HCT116 (cell line): ENCODE results near the gene CR2. TPM values are rescaled to one million over a fixed set of nuclear protein-coding genes. Genes with fewer than 3 reads are reported as not detected.

ENCODE experiments used
- ATAC-seq: fragments of 200-7000 bp; cut with Tn5 transposase; 2 replicates; pipeline ENCODE4 v1.9.1; 2020; ENCODE audit warnings: mild to moderate bottlenecking, moderate library complexity
- BruUV-seq: library from RNA; stranded (reverse); fragments of 400-500 nt; replicated peaks from 2 replicates; lab custom pipeline; 2021; lab: Mats Ljungman, UMichigan
- CTCF ChIA-PET: fragments of 300-600 bp; sonication (Branson Sonifier 250); formaldehyde crosslinking; loops from one replicate; lab custom pipeline; 2021; ENCODE audit warnings: antibody characterized with exemption; lab: Charles Lee
- POLR2A ChIA-PET: fragments of 300-600, 350-600 bp; sonication (Branson Sonifier 250); formaldehyde crosslinking; loops from one replicate; lab custom pipeline; 2021; ENCODE audit warnings: antibody characterized with exemption; lab: Charles Lee
- RAD21 ChIA-PET, 2 experiments: fragments of 300-600 bp; sonication (Branson Sonifier 250); formaldehyde crosslinking; loops; one replicate each; lab custom pipeline; 2023; ENCODE audit warnings: low total read pairs in 2 of 2; ENCODE audit not compliant: uncharacterized antibody in 2 of 2, unreplicated experiment in 2 of 2, low non-redundant PET in 1 of 2; lab: Charles Lee
- DNase-seq: peaks from one replicate; pipeline ENCODE4 v3.0.0-alpha.2; 2010; ENCODE audit warnings: low read depth, low spot score
- H2AFZ ChIP-seq: fragments of 200-600 bp; shearing (Covaris generic), sonication (generic); 2 replicates; pipeline ENCODE4 v1.6.1; 2017; ENCODE audit warnings: low read depth, mixed run types, mixed read lengths, antibody characterized with exemption, low read length; ENCODE audit not compliant: poor library complexity, severe bottlenecking
- H3K27ac ChIP-seq: 2 replicates; pipeline ENCODE4 v1.5.1; 2012; ENCODE audit warnings: low read depth, low read length
- H3K27me3 ChIP-seq: fragments of 200-600 bp; sonication (generic); 2 replicates; pipeline ENCODE4 v1.6.1; 2016; ENCODE audit warnings: mixed run types, low read length, mixed read lengths; ENCODE audit not compliant: insufficient read depth
- H3K36me3 ChIP-seq, 2 experiments: fragments of 200-500 bp in 1 of 2; fragments of 200-600 bp in 1 of 2; sonication (Bioruptor generic) in 1 of 2; sonication (generic) in 1 of 2; 2 replicates each; pipeline versions ENCODE4 v1.5.1 to v1.6.1; 2014 to 2016; ENCODE audit warnings: low read length in 2 of 2, inconsistent platforms in 1 of 2, mixed read lengths in 1 of 2, mixed run types in 1 of 2; ENCODE audit not compliant: insufficient read depth in 2 of 2, control insufficient read depth in 1 of 2
- H3K4me1 ChIP-seq, 2 experiments: fragments of 200-600 bp in 1 of 2; sonication (generic) in 1 of 2; 2 replicates each; pipeline versions ENCODE4 v1.5.1 to v1.6.1; 2012 to 2017; ENCODE audit warnings: low read length in 2 of 2, inconsistent platforms in 1 of 2, mild to moderate bottlenecking in 1 of 2, mixed read lengths in 1 of 2, mixed run types in 1 of 2, moderate library complexity in 1 of 2; ENCODE audit not compliant: insufficient read depth in 2 of 2, control insufficient read depth in 1 of 2
- H3K4me2 ChIP-seq: fragments of 200-600 bp; sonication (generic); 2 replicates; pipeline ENCODE4 v1.6.1; 2017; ENCODE audit warnings: mixed run types, low read length, mixed read lengths
- H3K4me3 ChIP-seq, 2 experiments: fragments of 200-600 bp in 1 of 2; sonication (generic) in 1 of 2; replicated peaks in 1 of 2; 2 replicates each; pipeline ENCODE4 v1.5.1; 2011 to 2016; ENCODE audit warnings: low read length in 2 of 2, control low read depth in 1 of 2, low read depth in 1 of 2, mild to moderate bottlenecking in 1 of 2, mixed read lengths in 1 of 2, mixed run types in 1 of 2
- H3K79me2 ChIP-seq: fragments of 200-600 bp; sonication (generic); 2 replicates; pipeline ENCODE4 v1.6.1; 2017; ENCODE audit warnings: mild to moderate bottlenecking, mixed run types, low read length, moderate library complexity, mixed read lengths; ENCODE audit not compliant: insufficient read depth
- H3K9ac ChIP-seq: fragments of 200-600 bp; sonication (generic); 2 replicates; pipeline ENCODE4 v1.6.1; 2016; ENCODE audit warnings: low read length, mixed read lengths
- H3K9me2 ChIP-seq: fragments of 200-600 bp; sonication (generic), shearing (Covaris generic); 2 replicates; pipeline ENCODE4 v1.6.1; 2017; ENCODE audit warnings: mixed run types, mild to moderate bottlenecking, moderate library complexity; ENCODE audit not compliant: insufficient read depth
- H3K9me3 ChIP-seq, 2 experiments: fragments of 200-500 bp in 1 of 2; fragments of 200-600 bp in 1 of 2; sonication (Bioruptor generic) in 1 of 2; sonication (generic) in 1 of 2; 2 replicates each; pipeline ENCODE4 v1.6.1; 2014 to 2017; ENCODE audit warnings: low read length in 2 of 2, mixed read lengths in 2 of 2, inconsistent platforms in 1 of 2, low read depth in 1 of 2, mild to moderate bottlenecking in 1 of 2, mixed run types in 1 of 2, moderate library complexity in 1 of 2; ENCODE audit not compliant: control insufficient read depth in 1 of 2, insufficient read depth in 1 of 2
- H4K20me1 ChIP-seq: fragments of 200-600 bp; sonication (generic), shearing (Covaris generic); 2 replicates; pipeline ENCODE4 v1.6.1; 2017; ENCODE audit warnings: mixed run types, mild to moderate bottlenecking, moderate library complexity; ENCODE audit not compliant: insufficient read depth
- CBX3 ChIP-seq: IDR thresholded peaks from 2 replicates; pipeline ENCODE4 v1.6.1; 2012; ENCODE audit warnings: low read depth
- CEBPB ChIP-seq: IDR thresholded peaks from 2 replicates; pipeline ENCODE4 v1.6.1; 2012; ENCODE audit warnings: low read depth
- EGR1 ChIP-seq: IDR thresholded peaks from 2 replicates; pipeline ENCODE4 v1.6.1; 2012; ENCODE audit warnings: low read depth
- ELF1 ChIP-seq: IDR thresholded peaks from 2 replicates; pipeline ENCODE4 v1.6.1; 2012; ENCODE audit warnings: low read depth, borderline replicate concordance
- JUND ChIP-seq: IDR thresholded peaks from 2 replicates; pipeline ENCODE4 v1.6.1; 2012
- POLR2AphosphoS5 ChIP-seq: IDR thresholded peaks from 2 replicates; pipeline ENCODE4 v1.6.1; 2011; ENCODE audit warnings: mild to moderate bottlenecking, low read depth, low read length, moderate library complexity
- REST ChIP-seq: IDR thresholded peaks from 2 replicates; pipeline ENCODE4 v1.6.1; 2012; ENCODE audit warnings: low read depth
- SIN3A ChIP-seq: IDR thresholded peaks from 2 replicates; pipeline ENCODE4 v1.6.1; 2012; ENCODE audit warnings: low read depth
- SP1 ChIP-seq: IDR thresholded peaks from 2 replicates; pipeline ENCODE4 v1.6.1; 2012; ENCODE audit warnings: low read depth
- SRF ChIP-seq: IDR thresholded peaks from 2 replicates; pipeline ENCODE4 v1.6.1; 2012; ENCODE audit warnings: low read depth
- TCF7L2 ChIP-seq: IDR thresholded peaks from 2 replicates; pipeline ENCODE4 v1.7.0; 2011; ENCODE audit warnings: borderline replicate concordance, inconsistent platforms; ENCODE audit not compliant: insufficient read depth, insufficient read length; ENCODE audit errors: extremely low read depth
- ZFX ChIP-seq: fragments of 450-650 bp; IDR thresholded peaks from 2 replicates; pipeline ENCODE4 v1.6.1; 2017
- ZNF274 ChIP-seq: fragments of 200-500 bp; sonication (Bioruptor generic); IDR thresholded peaks from 2 replicates; pipeline ENCODE4 v1.6.1; 2014; ENCODE audit warnings: mild to moderate bottlenecking, low read depth, low read length, inconsistent platforms
- intact Hi-C: fragments of 100-400 bp; cut with micrococcal nuclease; formaldehyde crosslinking; loops from 2 replicates; pipeline ENCODE4 v1.10.0; 2022
- total RNA-seq: library from RNA; stranded (reverse); gene quantifications from one replicate; pipeline ENCODE4 v1.2.1, GENCODE V29; 2021; ENCODE audit not compliant: unreplicated experiment

CR2 gene
- total RNA-seq, 1 experiment from 2014 or later: 4.0 TPM

- Histone ChIP-seq H3K4me2 (no peak overlapping the region), H3K79me2 (no peaks in the 10 kb centered on the region), H3K4me3 (no peak overlapping the region), H3K9ac (no peak overlapping the region), H4K20me1 (no peaks in the 10 kb centered on the region), H2AFZ (no peak overlapping the region), H3K4me1 (no peaks in the 10 kb centered on the region), H3K9me3 (no peaks in the 10 kb centered on the region), H3K27ac (no peak overlapping the region), H3K27me3 (no peaks in the 10 kb centered on the region), H3K9me2 (no peaks in the 10 kb centered on the region), H3K36me3 (no peaks in the 10 kb centered on the region)
- ChIA-PET CTCF (interaction anchor here (1.0 kb wide), 1 partner anchor 69 kb away, joined by 3 read pairs; no protein-coding TSS in a partner anchor), POLR2A (no interaction called here), RAD21 (no interaction called here)
- ATAC-seq (no peak), DNase-seq (no peak)
- BruUV-seq: no TSS peak
- intact Hi-C loops: no loop called here
- TF ChIP-seq EGR1 (no peak), ZNF274 (no peak), SIN3A (no peak), SP1 (no peak), ZFX (no peak), SRF (no peak), ELF1 (no peak), POLR2AphosphoS5 (no peak), CEBPB (no peak), REST (no peak), CBX3 (no peak), TCF7L2 (no peak), JUND (no peak)
These were observed 20.1 kb downstream of the CR2 start for GRCh38 chr1:207474210-207474609.
